H9 (cell line): ENCODE data around the gene TMTC1. TPM values are rescaled to one million over a fixed set of nuclear protein-coding genes. Genes with fewer than 3 reads are reported as not detected.

Experiments used
- DNase-seq: peaks from one replicate; pipeline ENCODE4 v3.0.0-alpha.2; 2017
- H2AFZ ChIP-seq: one replicate; pipeline ENCODE4 v1.6.1; 2013; ENCODE audit warnings: mild to moderate bottlenecking, low read length, control low read depth, moderate library complexity
- H2AK5ac ChIP-seq: 2 replicates; pipeline ENCODE4 v1.6.1; 2013; ENCODE audit warnings: low read length, control low read depth, mixed read lengths; ENCODE audit not compliant: insufficient read length
- H2BK120ac ChIP-seq: one replicate; pipeline ENCODE4 v1.6.1; 2013; ENCODE audit warnings: low read depth, mild to moderate bottlenecking, low read length, control low read depth, inconsistent platforms; ENCODE audit not compliant: poor library complexity, severe bottlenecking
- H2BK12ac ChIP-seq: 2 replicates; pipeline ENCODE4 v1.6.1; 2013; ENCODE audit warnings: low read length, control low read depth, mixed read lengths, low read depth; ENCODE audit not compliant: insufficient read length
- H2BK15ac ChIP-seq: 2 replicates; pipeline ENCODE4 v1.6.1; 2013; ENCODE audit warnings: low read depth, low read length, control low read depth
- H2BK20ac ChIP-seq: one replicate; pipeline ENCODE4 v1.6.1; 2013; ENCODE audit warnings: low read depth, mild to moderate bottlenecking, low read length, control low read depth, inconsistent platforms; ENCODE audit not compliant: poor library complexity, severe bottlenecking
- H2BK5ac ChIP-seq: 2 replicates; pipeline ENCODE4 v1.6.1; 2013; ENCODE audit warnings: low read length, control low read depth, mixed read lengths; ENCODE audit not compliant: insufficient read length
- H3K14ac ChIP-seq: 2 replicates; pipeline ENCODE4 v1.6.1; 2013; ENCODE audit warnings: low read length, control low read depth; ENCODE audit not compliant: insufficient read depth
- H3K18ac ChIP-seq: 2 replicates; pipeline ENCODE4 v1.6.1; 2013; ENCODE audit warnings: low read depth, mild to moderate bottlenecking, mixed read lengths, low read length, control low read depth; ENCODE audit not compliant: insufficient read length
- H3K23ac ChIP-seq: 2 replicates; pipeline ENCODE4 v1.6.1; 2013; ENCODE audit warnings: low read length, control low read depth, mixed read lengths, low read depth; ENCODE audit not compliant: insufficient read length
- H3K23me2 ChIP-seq: 2 replicates; pipeline ENCODE4 v1.6.1; 2013; ENCODE audit warnings: low read depth, mild to moderate bottlenecking, mixed read lengths, low read length, control low read depth; ENCODE audit not compliant: insufficient read length, poor library complexity, severe bottlenecking
- H3K27ac ChIP-seq: 2 replicates; pipeline ENCODE4 v1.5.1; 2013; ENCODE audit warnings: low read length, control low read depth, mixed read lengths, low read depth; ENCODE audit not compliant: insufficient read length
- H3K27me3 ChIP-seq: 2 replicates; pipeline ENCODE4 v1.6.1; 2013; ENCODE audit warnings: low read length, control low read depth, inconsistent platforms; ENCODE audit not compliant: insufficient read depth
- H3K4ac ChIP-seq: 2 replicates; pipeline ENCODE4 v1.6.1; 2013; ENCODE audit warnings: low read depth, mild to moderate bottlenecking, control low read depth, inconsistent platforms, low read length, moderate library complexity
- H3K4me1 ChIP-seq: 2 replicates; pipeline ENCODE4 v1.6.1; 2013; ENCODE audit warnings: low read length, control low read depth, inconsistent platforms; ENCODE audit not compliant: insufficient read depth
- H3K4me2 ChIP-seq: 2 replicates; pipeline ENCODE4 v1.6.1; 2013; ENCODE audit warnings: low read length, control low read depth, mixed read lengths; ENCODE audit not compliant: insufficient read length, insufficient read depth
- H3K56ac ChIP-seq: 2 replicates; pipeline ENCODE4 v1.6.1; 2013; ENCODE audit warnings: low read depth, mild to moderate bottlenecking, mixed read lengths, low read length, control low read depth; ENCODE audit not compliant: insufficient read length
- H3K79me1 ChIP-seq: 2 replicates; pipeline ENCODE4 v1.6.1; 2013; ENCODE audit warnings: low read depth, mild to moderate bottlenecking, moderate library complexity, low read length, control low read depth, inconsistent platforms; ENCODE audit not compliant: insufficient read depth, poor library complexity, severe bottlenecking
- H3K79me2 ChIP-seq: 2 replicates; pipeline ENCODE4 v1.6.1; 2013; ENCODE audit warnings: low read length, control low read depth, inconsistent platforms; ENCODE audit not compliant: insufficient read depth
- H3K9ac ChIP-seq: 2 replicates; pipeline ENCODE4 v1.6.1; 2013; ENCODE audit warnings: low read length, control low read depth, mixed read lengths; ENCODE audit not compliant: insufficient read length; ENCODE audit errors: extremely low read depth
- H3K9me3 ChIP-seq: one replicate; pipeline ENCODE4 v1.6.1; 2013; ENCODE audit warnings: low read depth, low read length, inconsistent platforms; ENCODE audit not compliant: control insufficient read depth
- H3T11ph ChIP-seq: one replicate; pipeline ENCODE4 v1.6.1; 2013; ENCODE audit warnings: mild to moderate bottlenecking, low read length, control low read depth, inconsistent platforms
- H4K20me1 ChIP-seq: one replicate; pipeline ENCODE4 v1.6.1; 2013; ENCODE audit not compliant: control insufficient read depth, insufficient read length, insufficient read depth
- H4K5ac ChIP-seq: 2 replicates; pipeline ENCODE4 v1.6.1; 2013; ENCODE audit warnings: low read depth, mild to moderate bottlenecking, mixed read lengths, low read length, control low read depth; ENCODE audit not compliant: insufficient read length
- H4K8ac ChIP-seq: replicated peaks from 2 replicates; pipeline ENCODE4 v1.6.1; 2013; ENCODE audit warnings: low read length, control low read depth, mixed read lengths, low read depth; ENCODE audit not compliant: insufficient read length
- H4K91ac ChIP-seq: 2 replicates; pipeline ENCODE4 v1.6.1; 2013; ENCODE audit warnings: low read depth, mild to moderate bottlenecking, moderate library complexity, mixed read lengths, low read length, control low read depth; ENCODE audit not compliant: insufficient read length
- H3K27ac Mint-ChIP-seq, 3 experiments: 2 replicates in 2 of 3; 3 replicates in 1 of 3; pipeline ENCODE4 v1.8.0; 2020 to 2021; ENCODE audit warnings: mixed read lengths in 3 of 3, mild to moderate bottlenecking in 1 of 3, moderate library complexity in 1 of 3
- H3K27me3 Mint-ChIP-seq: 2 replicates; pipeline ENCODE4 v1.8.0; 2021; ENCODE audit warnings: low read depth, mild to moderate bottlenecking, moderate library complexity, mixed read lengths
- H3K36me3 Mint-ChIP-seq, 3 experiments: 2 replicates in 2 of 3; 3 replicates in 1 of 3; pipeline ENCODE4 v1.8.0; 2020 to 2021; ENCODE audit warnings: low read depth in 3 of 3, mixed read lengths in 3 of 3; ENCODE audit not compliant: insufficient read depth in 1 of 3
- H3K4me1 Mint-ChIP-seq, 2 experiments: 2 replicates each; pipeline ENCODE4 v1.8.0; 2020; ENCODE audit warnings: mixed read lengths in 2 of 2
- H3K4me3 Mint-ChIP-seq, 2 experiments: 2 replicates in 1 of 2; 3 replicates in 1 of 2; pipeline ENCODE4 v1.8.0; 2020 to 2021; ENCODE audit warnings: mild to moderate bottlenecking in 2 of 2, mixed read lengths in 2 of 2, moderate library complexity in 1 of 2
- H3K9me3 Mint-ChIP-seq, 2 experiments: 2 replicates in 1 of 2; 3 replicates in 1 of 2; pipeline ENCODE4 v1.8.0; 2020; ENCODE audit warnings: mild to moderate bottlenecking in 2 of 2, mixed read lengths in 2 of 2, moderate library complexity in 1 of 2
- CTCF ChIP-seq: fragments of 200-600 bp; sonication (generic); conservative IDR thresholded peaks from 3 replicates; pipeline ENCODE4 v1.8.0; 2021; ENCODE audit warnings: antibody characterized with exemption, mild to moderate bottlenecking
- WGBS: extraction: QIAGEN DNeasy Blood & Tissue Kit; methylation state at CpG from one replicate; pipeline ENCODE4 v1.1.7; 2013; ENCODE audit warnings: missing lambda C conversion rate, low lambda C conversion rate, mixed read lengths; ENCODE audit not compliant: insufficient read length; ENCODE audit errors: extremely low coverage; 5-methylcytosine and 5-hydroxymethylcytosine counted together
- total RNA-seq: library from RNA; stranded (reverse); gene quantifications from 2 replicates; pipeline ENCODE4 v1.2.1, GENCODE V29; 2021

Gene TMTC1
- total RNA-seq, 1 experiment from 2014 or later: 16.1 TPM

- no peak overlapping the region for H3K18ac ChIP-seq
- no peaks in the 10 kb centered on the region for H3K27me3 Mint-ChIP-seq
- no peak overlapping the region for H3K4ac ChIP-seq
- no peak overlapping the region for H2BK15ac ChIP-seq
- no peaks in the 10 kb centered on the region for H3K9me3 ChIP-seq
- peaks cover 6 to 8% of the 10 kb centered on the region in 2 experiments; a peak in 3 of 4 replicates for H3K4me1 Mint-ChIP-seq
- peaks cover 0 to 5% (median 3%) of the 10 kb centered on the region in 3 experiments; a peak in 3 of 7 replicates for H3K36me3 Mint-ChIP-seq
- H3K79me1 ChIP-seq: no peaks in the 10 kb centered on the region
- H2AFZ ChIP-seq: no peak overlapping the region
- H2BK12ac ChIP-seq: no peak overlapping the region
- H3K4me2 ChIP-seq: no peak overlapping the region
- H3K79me2 ChIP-seq: no peaks in the 10 kb centered on the region
- H3K14ac ChIP-seq: no peak overlapping the region
- no peak overlapping the region for H3T11ph ChIP-seq
- H4K91ac ChIP-seq: no peak overlapping the region
- H3K4me3 Mint-ChIP-seq: no peak overlapping the region
- TF ChIP-seq CTCF: no peak
- DNase-seq: no peak
- H2BK5ac ChIP-seq: no peak overlapping the region
- no peak overlapping the region for H3K23ac ChIP-seq
- no peak overlapping the region for H2AK5ac ChIP-seq
- no peak overlapping the region for H4K8ac ChIP-seq
- no CpG with 5 or more reads among the region's 1 CpG for WGBS
- H3K23me2 ChIP-seq: no peaks in the 10 kb centered on the region
- no peak overlapping the region for H3K27ac Mint-ChIP-seq
- H3K27me3 ChIP-seq: no peaks in the 10 kb centered on the region
- H3K56ac ChIP-seq: no peak overlapping the region
- no peak overlapping the region for H3K9ac ChIP-seq
- H3K27ac ChIP-seq: no peak overlapping the region
- no peak overlapping the region for H2BK20ac ChIP-seq
- H3K4me1 ChIP-seq: no peaks in the 10 kb centered on the region; the same call in 1 of the 2 replicates
- no peak overlapping the region for H2BK120ac ChIP-seq
- peaks cover 0 to 1% of the 10 kb centered on the region in 2 experiments; a peak in 1 of 5 replicates for H3K9me3 Mint-ChIP-seq
- H4K20me1 ChIP-seq: no peaks in the 10 kb centered on the region
- H4K5ac ChIP-seq: no peak overlapping the region
Observed at GRCh38 chr12:29617407-29617803, 166.3 kb downstream of the TMTC1 start.
